HG02571 (cell line): ENCODE data around the gene CARD10.

Experiments
- ATAC-seq: cut with Tn5 transposase; IDR thresholded peaks from one replicate; pipeline ENCODE4 v1.9.1; 2021; ENCODE audit warnings: mild to moderate bottlenecking, moderate library complexity; ENCODE audit not compliant: unreplicated experiment

Gene CARD10

GRCh38 chr22:37443977-37444376, 75.2 kb downstream of the CARD10 start:
- ATAC-seq, result no peak

DNA sequence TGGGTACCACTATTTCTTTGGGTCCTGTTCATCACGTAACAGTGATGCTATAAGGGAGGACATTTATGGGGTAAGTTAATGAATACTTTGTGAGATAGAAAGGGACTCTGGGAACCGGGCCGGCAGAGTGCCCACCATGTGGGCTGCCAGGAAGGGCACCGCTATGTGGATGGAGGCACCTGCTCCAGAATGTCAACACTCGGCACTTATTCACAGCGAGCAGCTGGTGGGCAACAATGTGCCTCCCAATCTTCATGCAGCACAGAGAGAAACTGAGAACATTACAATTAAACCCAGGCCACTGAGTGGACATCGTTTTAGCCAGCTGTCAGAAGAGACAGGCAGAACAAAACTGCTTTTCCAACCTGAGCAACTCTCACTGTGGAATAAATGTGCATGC, 76.1 kb downstream of the CARD10 start:
- no peak for ATAC-seq

DNA sequence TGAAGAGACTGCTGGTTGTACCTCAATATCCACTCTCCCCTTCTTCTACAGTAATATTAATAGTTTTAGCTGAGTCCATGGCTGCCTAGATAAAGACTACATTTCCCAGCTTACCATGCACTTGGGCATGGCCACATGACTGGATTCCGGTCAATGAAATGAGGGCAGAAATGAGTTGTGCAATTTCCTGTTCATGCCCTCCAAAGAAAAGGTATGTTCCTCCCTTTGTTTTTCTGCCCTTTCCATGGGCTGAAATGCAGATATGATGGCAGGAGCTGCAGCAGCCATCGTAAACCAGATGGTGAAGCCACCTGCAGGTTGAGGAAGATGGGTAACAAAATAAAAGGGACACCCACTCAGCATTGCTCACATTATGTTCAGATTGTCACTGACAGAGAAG, 76.7 kb downstream of the CARD10 start:
- no peak for ATAC-seq

DNA sequence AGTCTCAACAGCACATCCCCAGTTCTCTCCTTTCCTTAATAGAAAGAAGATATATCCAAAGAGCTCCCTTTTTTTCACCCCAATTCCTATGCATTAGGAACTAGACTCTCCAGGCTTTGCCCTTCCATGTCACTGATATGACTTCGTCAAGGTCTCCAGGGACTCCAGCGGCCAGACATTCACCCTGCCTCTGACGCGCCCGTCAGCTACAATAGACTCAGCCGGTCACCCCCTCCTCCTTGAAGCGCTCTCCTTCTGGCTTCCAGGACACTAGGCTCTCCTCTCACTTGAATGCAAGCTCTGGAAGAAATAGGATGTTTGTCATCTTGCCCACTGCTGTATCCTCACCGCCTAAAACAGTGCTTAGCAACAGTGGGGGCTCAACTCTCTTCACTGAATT, 77.1 kb downstream of the CARD10 start:
- no peak for ATAC-seq

DNA sequence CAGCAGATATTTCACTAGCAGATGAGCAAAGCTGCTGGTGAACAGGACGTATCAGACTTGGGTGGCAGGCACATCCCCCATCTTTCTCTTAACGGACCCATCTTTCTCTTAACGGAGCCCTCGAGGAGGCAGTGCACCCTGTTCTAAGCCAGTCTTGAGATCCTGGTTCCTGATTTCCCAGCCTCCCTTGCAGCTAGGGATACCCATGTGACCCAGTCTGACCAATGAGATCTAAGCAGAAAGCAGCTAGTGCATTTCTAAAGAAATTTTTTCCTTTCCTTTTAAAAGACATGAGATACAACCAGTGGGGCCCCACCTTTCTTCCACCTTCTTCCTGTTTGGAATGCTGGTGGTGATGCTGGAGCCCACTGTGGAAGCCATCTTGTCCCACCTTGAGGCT, 78.3 kb downstream of the CARD10 start:
- no peak for ATAC-seq
